GM12878 (cell line): ENCODE data around the gene EPHA1. TPM values are rescaled to one million over a fixed set of nuclear protein-coding genes. Genes with fewer than 3 reads are reported as not detected.
A peak's percentile ranks its signal among the peaks of the same experiment; 100 is the strongest.

Experiments
- ATAC-seq: fragments of 200-7000 bp; cut with Tn5 transposase; 3 replicates; pipeline ENCODE4 v1.9.1; 2020; ENCODE audit warnings: mild to moderate bottlenecking, moderate library complexity
- BruUV-seq: library from RNA; stranded (reverse); fragments of 400-500 nt; replicated peaks from 2 replicates; lab custom pipeline; 2021; lab: Mats Ljungman, UMichigan
- CTCF ChIA-PET: fragments of 300-600 bp; sonication (Branson Sonifier 250); formaldehyde crosslinking; extraction: SDS; loops from one replicate; lab custom pipeline; 2021; ENCODE audit warnings: inconsistent platforms; lab: Yijun Ruan, JAX
- POLR2A ChIA-PET: fragments of 350-600 bp; formaldehyde crosslinking; extraction: SDS; loops from one replicate; lab custom pipeline; 2021; ENCODE audit warnings: inconsistent platforms; lab: Charles Lee
- RAD21 ChIA-PET: fragments of 300-600 bp; sonication (Branson Sonifier 250); formaldehyde crosslinking; loops from one replicate; lab custom pipeline; 2023; ENCODE audit warnings: antibody characterized with exemption; ENCODE audit not compliant: unreplicated experiment; lab: Charles Lee
- SMC1A ChIA-PET: fragments of 300-600 bp; sonication (Branson Sonifier 250); formaldehyde crosslinking; loops from one replicate; lab custom pipeline; 2023; ENCODE audit not compliant: unreplicated experiment, uncharacterized antibody; lab: Charles Lee
- DNase-seq: peaks from one replicate; pipeline ENCODE4 v3.0.0-alpha.2; 2011; ENCODE audit warnings: low read depth, low spot score
- FAIRE-seq: peaks from 3 replicates; lab custom pipeline; 2011; peaks lifted over from hg19 to GRCh38; lab: Jason Lieb, UNC
- H2AFZ ChIP-seq: 2 replicates; pipeline ENCODE4 v1.6.0; 2011; ENCODE audit warnings: low read depth, low read length, control low read depth; ENCODE audit not compliant: control insufficient read depth
- H3K27ac ChIP-seq: 2 replicates; pipeline ENCODE4 v1.5.1; 2011; ENCODE audit warnings: control low read depth; ENCODE audit not compliant: control insufficient read depth, insufficient read depth
- H3K27me3 ChIP-seq, 2 experiments: replicated peaks in 1 of 2; 2 replicates each; pipeline versions ENCODE4 v1.6.0 to v1.6.1; 2011; ENCODE audit warnings: low read length in 1 of 2; ENCODE audit not compliant: control insufficient read depth in 2 of 2, insufficient read depth in 2 of 2
- H3K36me3 ChIP-seq, 2 experiments: 2 replicates each; pipeline ENCODE4 v1.5.1; 2011; ENCODE audit warnings: low read length in 1 of 2; ENCODE audit not compliant: control insufficient read depth in 2 of 2, insufficient read depth in 2 of 2
- H3K4me1 ChIP-seq: 2 replicates; pipeline ENCODE4 v1.6.1; 2011; ENCODE audit warnings: mild to moderate bottlenecking, low read length, moderate library complexity, mixed read lengths; ENCODE audit not compliant: control insufficient read depth, insufficient read depth
- H3K4me2 ChIP-seq: 2 replicates; pipeline ENCODE4 v1.6.0; 2011; ENCODE audit warnings: control low read depth; ENCODE audit not compliant: control insufficient read depth, insufficient read depth
- H3K4me3 ChIP-seq: fragments of 200-600 bp; sonication (generic); 2 replicates; pipeline ENCODE4 v1.5.1; 2016
- H3K79me2 ChIP-seq: 2 replicates; pipeline ENCODE4 v1.6.0; 2011; ENCODE audit warnings: low read length; ENCODE audit not compliant: control insufficient read depth, insufficient read depth
- H3K9ac ChIP-seq: 2 replicates; pipeline ENCODE4 v1.8.0; 2011; ENCODE audit warnings: low read length, control low read depth, mixed read lengths; ENCODE audit not compliant: control insufficient read depth, insufficient read depth
- H3K9me3 ChIP-seq: replicated peaks from 3 replicates; pipeline ENCODE4 v1.5.1; 2011; ENCODE audit warnings: mild to moderate bottlenecking, low read length; ENCODE audit not compliant: control insufficient read depth, insufficient read depth
- H4K20me1 ChIP-seq: 2 replicates; pipeline ENCODE4 v1.6.0; 2011; ENCODE audit not compliant: control insufficient read depth, insufficient read depth
- CREB1 ChIP-seq: IDR thresholded peaks from 2 replicates; pipeline ENCODE4 v1.6.1; 2012; ENCODE audit warnings: low read depth, mild to moderate bottlenecking, inconsistent platforms
- NFIC ChIP-seq: IDR thresholded peaks from 2 replicates; pipeline ENCODE4 v1.6.1; 2012; ENCODE audit warnings: low read depth, mild to moderate bottlenecking, inconsistent platforms, low read length, moderate library complexity
- POLR2A ChIP-seq: IDR thresholded peaks from 2 replicates; pipeline ENCODE4 v1.6.1; 2011; ENCODE audit warnings: low read depth, mild to moderate bottlenecking, low read length
- SMARCA5 ChIP-seq: fragments of 450-650 bp; IDR thresholded peaks from 2 replicates; pipeline ENCODE4 v1.6.1; 2017; ENCODE audit warnings: mild to moderate bottlenecking
- TARDBP ChIP-seq: IDR thresholded peaks from 2 replicates; pipeline ENCODE4 v1.6.1; 2016; ENCODE audit warnings: borderline replicate concordance
- WGBS: methylation state at CpG from one replicate; pipeline ENCODE4 v1.1.6; 2016; ENCODE audit warnings: low lambda C conversion rate; ENCODE audit not compliant: insufficient replicate concordance, insufficient coverage; ENCODE audit errors: missing lambda C conversion rate; 5-methylcytosine and 5-hydroxymethylcytosine counted together
- in situ Hi-C: fragments of 300-500 bp; cut with MboI; formaldehyde crosslinking; loops from 9 replicates; pipeline ENCODE4 v1.14.3; 2018; ENCODE audit warnings: mixed read lengths
- intact Hi-C: fragments of 100-400 bp; cut with micrococcal nuclease; formaldehyde crosslinking; loops from one replicate; pipeline ENCODE4 v1.14.2; 2022; ENCODE audit not compliant: unreplicated experiment
- polyA plus RNA-seq, 11 experiments: library from polyadenylated mRNA; depleted of rRNA in 4 of 11; unstranded in 6 of 11; stranded (reverse) in 5 of 11; fragments of >200 nt; fragmentation: Nextera tagmentation in 4 of 11; fragmentation: Illumina TruSeq in 1 of 11; extraction: Ambion mirVana in 4 of 11; extraction: Trizol in 1 of 11; gene quantifications; 1 replicate in 1 of 11; 2 replicates in 10 of 11; pipeline versions ENCODE4 v1.2.1 to v1.2.3, GENCODE V29; 2011 to 2016; ENCODE audit warnings: inconsistent platforms in 2 of 11, missing spikeins in 2 of 11, low read depth in 1 of 11
- total RNA-seq, 4 experiments: library from RNA; depleted of rRNA in 3 of 4; stranded (reverse); fragments of >200 nt in 3 of 4; fragmentation: Illumina TruSeq in 1 of 4; extraction: Trizol in 1 of 4; gene quantifications; 2 replicates each; pipeline versions ENCODE4 v1.2.1 to v1.2.3, GENCODE V29; 2013 to 2021
- TF ChIP-seq, protein P1 (sequence below): fragments of 450-650 bp; IDR thresholded peaks from 2 replicates; pipeline ENCODE4 v1.6.1; 2018; ENCODE audit warnings: borderline replicate concordance, mild to moderate bottlenecking; ENCODE audit not compliant: partially characterized antibody
- TF ChIP-seq, protein P2 (sequence below): fragments of 150-350 bp; IDR thresholded peaks from 2 replicates; pipeline ENCODE4 v1.6.1; 2014; ENCODE audit warnings: mild to moderate bottlenecking, low read depth, low read length
- TF ChIP-seq, protein P3 (sequence below): fragments of 450-650 bp; IDR thresholded peaks from 2 replicates; pipeline ENCODE4 v1.6.1; 2016; ENCODE audit warnings: mild to moderate bottlenecking
- TF ChIP-seq, protein P4 (sequence below): fragments of 450-650 bp; IDR thresholded peaks from 2 replicates; pipeline ENCODE4 v1.6.1; 2017; ENCODE audit warnings: low read depth, mild to moderate bottlenecking, moderate library complexity
- TF ChIP-seq, protein P5 (sequence below): IDR thresholded peaks from 2 replicates; pipeline ENCODE4 v1.6.1; 2012; ENCODE audit warnings: low read depth, low read length, improper control_type of control experiment

EPHA1 gene
- total and polyA plus RNA-seq, 10 of the 15 experiments (the other 5 are each of a cell fraction or from before 2014, with no cell fraction given), result 0.11 to 0.35 (median 0.24) TPM; not detected in 6

DNA sequence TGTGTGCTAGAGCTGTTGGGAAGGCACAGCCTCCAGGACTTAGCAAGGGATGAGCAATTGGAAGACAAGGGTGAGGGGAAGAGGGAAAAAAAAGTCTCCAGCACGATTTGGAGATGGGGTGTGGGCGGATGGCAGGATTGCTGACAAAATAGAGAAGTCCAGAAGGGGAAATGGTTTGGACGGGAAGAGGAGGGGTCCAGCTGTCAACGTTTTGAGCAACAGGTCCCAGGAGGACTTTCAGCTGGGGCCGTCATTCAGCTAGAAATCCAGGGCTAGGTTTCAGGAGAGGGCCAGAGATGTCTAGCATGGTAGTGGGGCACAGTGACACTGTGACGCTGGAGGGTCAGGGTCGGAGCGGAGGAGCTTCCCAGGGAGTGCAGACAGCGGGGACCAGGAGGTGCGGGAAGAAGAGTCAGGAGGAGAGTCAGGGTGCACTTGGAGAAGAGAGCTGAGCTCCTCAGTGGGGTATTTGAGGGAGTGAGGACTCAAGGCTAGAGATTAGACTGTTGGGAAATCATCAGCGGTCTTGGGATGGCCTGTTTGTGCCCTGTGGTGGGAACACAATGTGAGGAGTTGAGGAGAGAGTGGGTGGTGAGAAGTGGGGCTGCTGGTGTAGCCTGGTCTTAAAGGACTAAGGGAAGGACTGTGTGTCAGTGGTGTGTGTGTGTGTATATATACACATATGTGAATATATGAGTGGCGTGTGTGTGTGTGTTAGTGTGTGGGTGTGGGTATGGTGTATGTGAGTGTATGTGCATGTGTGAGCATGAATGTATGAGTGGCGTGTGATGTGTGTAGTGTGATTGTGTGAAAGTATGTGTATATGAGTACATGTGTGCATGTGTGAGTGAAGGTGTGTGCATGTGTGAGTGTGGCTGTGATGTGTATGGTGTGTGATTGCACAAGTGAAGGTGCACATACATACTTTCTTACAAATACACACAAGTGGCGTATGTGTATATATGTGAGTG, 23.7 kb downstream of the EPHA1 start:
- H3K9me3 ChIP-seq, result no peaks in the 10 kb centered on the region
- H3K4me3 ChIP-seq, result peak overlapping the region; percentile 53
- RAD21 ChIA-PET, result interaction anchor here (1.0 to 1.5 kb wide), 3 partner anchors 31 to 145 kb away, joined by 3 to 8 read pairs (median 5); no protein-coding TSS in a partner anchor
- intact Hi-C loops (loop anchor here (5.0 kb wide), 1 partner anchor 78 kb away; no protein-coding TSS in a partner anchor), in situ Hi-C loops (no loop called here)
- no peaks in the 10 kb centered on the region; the same call in 1 of the 2 replicates for H4K20me1 ChIP-seq
- no peak overlapping the region for H2AFZ ChIP-seq
- peak overlapping the region; percentile 77 for H3K4me2 ChIP-seq
- WGBS, result 69% methylated on average over 13 of the region's 14 CpGs
- FAIRE-seq (no peak), DNase-seq (no peak), ATAC-seq (no peak)
- H3K79me2 ChIP-seq, result peaks cover 46% of the 10 kb centered on the region
- H3K4me1 ChIP-seq, result peaks cover 13% of the 10 kb centered on the region
- SMC1A ChIA-PET, result interaction anchor here (0.9 to 1.6 kb wide), 4 partner anchors 11 to 145 kb away, joined by 3 to 4 read pairs (median 3); no protein-coding TSS in a partner anchor
- H3K27me3 ChIP-seq, result no peaks in the 10 kb centered on the region
- peaks cover 4 to 20% of the 10 kb centered on the region in 2 experiments; a peak in 3 of 4 replicates for H3K36me3 ChIP-seq
- POLR2A ChIA-PET, result interaction anchor here (0.8 kb wide), 1 partner anchor 122 kb away, joined by 3 read pairs; the partner anchor contains the start of gene GSTK1
- no peak overlapping the region for H3K27ac ChIP-seq
- no peak overlapping the region for H3K9ac ChIP-seq
- CTCF ChIA-PET, result interaction anchor here (0.6 to 2.2 kb wide), 7 partner anchors 12 to 800 kb away, joined by 3 to 8 read pairs (median 4); no protein-coding TSS in a partner anchor
- BruUV-seq, result no TSS peak
- TF ChIP-seq POLR2A, result peak; percentile 33; the same call in 1 of the 2 replicates
- TF ChIP-seq, protein P1, sequence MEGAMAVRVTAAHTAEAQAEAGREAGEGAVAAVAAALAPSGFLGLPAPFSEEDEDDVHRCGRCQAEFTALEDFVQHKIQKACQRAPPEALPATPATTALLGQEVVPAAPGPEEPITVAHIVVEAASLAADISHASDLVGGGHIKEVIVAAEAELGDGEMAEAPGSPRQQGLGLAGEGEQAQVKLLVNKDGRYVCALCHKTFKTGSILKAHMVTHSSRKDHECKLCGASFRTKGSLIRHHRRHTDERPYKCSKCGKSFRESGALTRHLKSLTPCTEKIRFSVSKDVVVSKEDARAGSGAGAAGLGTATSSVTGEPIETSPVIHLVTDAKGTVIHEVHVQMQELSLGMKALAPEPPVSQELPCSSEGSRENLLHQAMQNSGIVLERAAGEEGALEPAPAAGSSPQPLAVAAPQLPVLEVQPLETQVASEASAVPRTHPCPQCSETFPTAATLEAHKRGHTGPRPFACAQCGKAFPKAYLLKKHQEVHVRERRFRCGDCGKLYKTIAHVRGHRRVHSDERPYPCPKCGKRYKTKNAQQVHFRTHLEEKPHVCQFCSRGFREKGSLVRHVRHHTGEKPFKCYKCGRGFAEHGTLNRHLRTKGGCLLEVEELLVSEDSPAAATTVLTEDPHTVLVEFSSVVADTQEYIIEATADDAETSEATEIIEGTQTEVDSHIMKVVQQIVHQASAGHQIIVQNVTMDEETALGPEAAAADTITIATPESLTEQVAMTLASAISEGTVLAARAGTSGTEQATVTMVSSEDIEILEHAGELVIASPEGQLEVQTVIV, result peak; percentile 23
- TF ChIP-seq TARDBP, result no peak
- TF ChIP-seq, protein P2, sequence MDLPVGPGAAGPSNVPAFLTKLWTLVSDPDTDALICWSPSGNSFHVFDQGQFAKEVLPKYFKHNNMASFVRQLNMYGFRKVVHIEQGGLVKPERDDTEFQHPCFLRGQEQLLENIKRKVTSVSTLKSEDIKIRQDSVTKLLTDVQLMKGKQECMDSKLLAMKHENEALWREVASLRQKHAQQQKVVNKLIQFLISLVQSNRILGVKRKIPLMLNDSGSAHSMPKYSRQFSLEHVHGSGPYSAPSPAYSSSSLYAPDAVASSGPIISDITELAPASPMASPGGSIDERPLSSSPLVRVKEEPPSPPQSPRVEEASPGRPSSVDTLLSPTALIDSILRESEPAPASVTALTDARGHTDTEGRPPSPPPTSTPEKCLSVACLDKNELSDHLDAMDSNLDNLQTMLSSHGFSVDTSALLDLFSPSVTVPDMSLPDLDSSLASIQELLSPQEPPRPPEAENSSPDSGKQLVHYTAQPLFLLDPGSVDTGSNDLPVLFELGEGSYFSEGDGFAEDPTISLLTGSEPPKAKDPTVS, result no peak
- TF ChIP-seq, protein P3, sequence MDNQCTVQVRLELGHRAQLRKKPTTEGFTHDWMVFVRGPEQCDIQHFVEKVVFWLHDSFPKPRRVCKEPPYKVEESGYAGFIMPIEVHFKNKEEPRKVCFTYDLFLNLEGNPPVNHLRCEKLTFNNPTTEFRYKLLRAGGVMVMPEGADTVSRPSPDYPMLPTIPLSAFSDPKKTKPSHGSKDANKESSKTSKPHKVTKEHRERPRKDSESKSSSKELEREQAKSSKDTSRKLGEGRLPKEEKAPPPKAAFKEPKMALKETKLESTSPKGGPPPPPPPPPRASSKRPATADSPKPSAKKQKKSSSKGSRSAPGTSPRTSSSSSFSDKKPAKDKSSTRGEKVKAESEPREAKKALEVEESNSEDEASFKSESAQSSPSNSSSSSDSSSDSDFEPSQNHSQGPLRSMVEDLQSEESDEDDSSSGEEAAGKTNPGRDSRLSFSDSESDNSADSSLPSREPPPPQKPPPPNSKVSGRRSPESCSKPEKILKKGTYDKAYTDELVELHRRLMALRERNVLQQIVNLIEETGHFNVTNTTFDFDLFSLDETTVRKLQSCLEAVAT, result no peak
- no peak for TF ChIP-seq NFIC
- TF ChIP-seq, protein P4, sequence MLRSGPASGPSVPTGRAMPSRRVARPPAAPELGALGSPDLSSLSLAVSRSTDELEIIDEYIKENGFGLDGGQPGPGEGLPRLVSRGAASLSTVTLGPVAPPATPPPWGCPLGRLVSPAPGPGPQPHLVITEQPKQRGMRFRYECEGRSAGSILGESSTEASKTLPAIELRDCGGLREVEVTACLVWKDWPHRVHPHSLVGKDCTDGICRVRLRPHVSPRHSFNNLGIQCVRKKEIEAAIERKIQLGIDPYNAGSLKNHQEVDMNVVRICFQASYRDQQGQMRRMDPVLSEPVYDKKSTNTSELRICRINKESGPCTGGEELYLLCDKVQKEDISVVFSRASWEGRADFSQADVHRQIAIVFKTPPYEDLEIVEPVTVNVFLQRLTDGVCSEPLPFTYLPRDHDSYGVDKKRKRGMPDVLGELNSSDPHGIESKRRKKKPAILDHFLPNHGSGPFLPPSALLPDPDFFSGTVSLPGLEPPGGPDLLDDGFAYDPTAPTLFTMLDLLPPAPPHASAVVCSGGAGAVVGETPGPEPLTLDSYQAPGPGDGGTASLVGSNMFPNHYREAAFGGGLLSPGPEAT, result no peak
- TF ChIP-seq SMARCA5, result no peak
- no peak for TF ChIP-seq CREB1
- TF ChIP-seq, protein P5, sequence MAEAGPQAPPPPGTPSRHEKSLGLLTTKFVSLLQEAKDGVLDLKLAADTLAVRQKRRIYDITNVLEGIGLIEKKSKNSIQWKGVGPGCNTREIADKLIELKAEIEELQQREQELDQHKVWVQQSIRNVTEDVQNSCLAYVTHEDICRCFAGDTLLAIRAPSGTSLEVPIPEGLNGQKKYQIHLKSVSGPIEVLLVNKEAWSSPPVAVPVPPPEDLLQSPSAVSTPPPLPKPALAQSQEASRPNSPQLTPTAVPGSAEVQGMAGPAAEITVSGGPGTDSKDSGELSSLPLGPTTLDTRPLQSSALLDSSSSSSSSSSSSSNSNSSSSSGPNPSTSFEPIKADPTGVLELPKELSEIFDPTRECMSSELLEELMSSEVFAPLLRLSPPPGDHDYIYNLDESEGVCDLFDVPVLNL, result no peak
